ENCODE measurements around the gene UROS.
A peak's percentile ranks its signal among the peaks of the same experiment; 100 is the strongest.

UROS gene

GRCh38 chr10:125822878-125823662, at the start of gene UROS, which contains the start of gene BCCIP:
Gene UROS, minus strand, starts transcription at chr10:125823258. Its CDS starts 6,759 bp downstream, at chr10:125816499.
Gene BCCIP, plus strand, starts transcription at chr10:125823546. Its CDS starts 12 bp downstream, at chr10:125823558.
- Mint-ChIP-seq H3K4me3 (peak within 1 kb of the TSS; percentile 84 to 92 (median 90)), H3K9me3 (no peaks in the 10 kb centered on the region), H3K4me1 (peaks cover 23% of the 10 kb centered on the region), H3K36me3 (ENCODE audit: low read depth) (peaks cover 10% of the 10 kb centered on the region), H3K27me3 (ENCODE audit: low read depth) (no peaks in the 10 kb centered on the region), H3K27ac (peak within 1 kb of the TSS; percentile 80 to 89 (median 80))
- TF ChIP-seq CTCF (IDR thresholded peaks at IDR 0.05; ENCODE audit: unreplicated experiment in 3 of 3), result no peak

DNA sequence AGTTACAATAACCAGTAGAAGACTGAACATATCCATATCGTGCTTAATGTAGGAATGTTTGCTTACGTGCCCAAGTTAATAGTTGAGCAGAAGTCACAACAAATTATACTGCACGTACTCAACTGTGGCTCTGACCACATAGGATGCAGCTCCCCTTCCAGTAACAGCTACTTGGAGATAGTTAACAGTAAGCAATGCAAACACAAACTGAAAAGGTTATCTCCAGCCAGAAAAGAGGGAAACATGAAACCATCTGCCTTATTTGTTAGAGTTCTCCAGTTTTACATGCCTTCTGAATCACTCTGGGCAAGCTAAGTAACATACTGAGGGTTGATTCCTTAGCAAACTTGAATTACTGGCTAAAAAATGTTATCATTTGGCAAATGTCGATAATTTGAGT, 48.3 kb upstream of the UROS start:
- H3K9me3 Mint-ChIP-seq, result peaks cover 14% of the 10 kb centered on the region
- peaks cover 36% of the 10 kb centered on the region for H3K36me3 Mint-ChIP-seq (ENCODE audit: low read depth)
- H3K27me3 Mint-ChIP-seq (ENCODE audit: low read depth), result no peaks in the 10 kb centered on the region
- TF ChIP-seq CTCF (IDR thresholded peaks at IDR 0.05; ENCODE audit: unreplicated experiment in 3 of 3), result no peak
- no peak overlapping the region for H3K4me3 Mint-ChIP-seq
- H3K4me1 Mint-ChIP-seq, result no peaks in the 10 kb centered on the region
- H3K27ac Mint-ChIP-seq, result no peak overlapping the region

GRCh38 chr10:125868372-125868975, 45.4 kb upstream of the UROS start:
- Mint-ChIP-seq H3K27ac (no peak overlapping the region), H3K27me3 (ENCODE audit: low read depth) (no peaks in the 10 kb centered on the region), H3K9me3 (no peaks in the 10 kb centered on the region), H3K4me1 (no peaks in the 10 kb centered on the region), H3K36me3 (ENCODE audit: low read depth) (peaks cover 19% of the 10 kb centered on the region), H3K4me3 (no peak overlapping the region)
- peak; percentile 79 to 85 (median 79) for TF ChIP-seq CTCF (IDR thresholded peaks at IDR 0.05; ENCODE audit: unreplicated experiment in 3 of 3)

- Mint-ChIP-seq H3K27me3 (ENCODE audit: low read depth) (no peaks in the 10 kb centered on the region), H3K36me3 (ENCODE audit: low read depth) (peaks cover 23% of the 10 kb centered on the region), H3K27ac (no peak overlapping the region), H3K9me3 (no peaks in the 10 kb centered on the region), H3K4me3 (no peak overlapping the region), H3K4me1 (no peaks in the 10 kb centered on the region)
- no peak for TF ChIP-seq CTCF (IDR thresholded peaks at IDR 0.05; ENCODE audit: unreplicated experiment in 3 of 3)
Measured at GRCh38 chr10:125866421-125867029, 43.5 kb upstream of the UROS start.

- Mint-ChIP-seq H3K4me1 (no peaks in the 10 kb centered on the region), H3K27ac (no peak overlapping the region), H3K4me3 (no peak overlapping the region), H3K27me3 (ENCODE audit: low read depth) (no peaks in the 10 kb centered on the region), H3K9me3 (no peaks in the 10 kb centered on the region), H3K36me3 (ENCODE audit: low read depth) (peaks cover 22% of the 10 kb centered on the region)
- no peak for TF ChIP-seq CTCF (IDR thresholded peaks at IDR 0.05; ENCODE audit: unreplicated experiment in 3 of 3)
Measured at GRCh38 chr10:125865120-125865519, 42.1 kb upstream of the UROS start.
